HEK293T (cell line): ENCODE results near the gene DDX47.
"Not testable (repeated sequence)": the region's sequence is repeated elsewhere in the genome, so short reads cannot be mapped to it uniquely, and the experiment has no call there.

Source experiments
- BHLHE40 ChIP-seq: fragments of 450-650 bp; IDR thresholded peaks from 2 replicates; pipeline ENCODE4 v1.6.1; 2016; ENCODE audit warnings: mild to moderate bottlenecking, moderate library complexity, borderline replicate concordance
- CTBP1 ChIP-seq: fragments of 450-650 bp; IDR thresholded peaks from 2 replicates; pipeline ENCODE4 v1.6.1; 2016; ENCODE audit warnings: borderline replicate concordance
- ELF4 ChIP-seq: fragments of 450-650 bp; IDR thresholded peaks from 2 replicates; pipeline ENCODE4 v1.6.1; 2017; ENCODE audit warnings: antibody characterized with exemption
- FOXA1 ChIP-seq: fragments of 450-650 bp; IDR thresholded peaks from 2 replicates; pipeline ENCODE4 v1.6.1; 2016; ENCODE audit warnings: mild to moderate bottlenecking
- FOXK2 ChIP-seq: fragments of 450-650 bp; IDR thresholded peaks from 2 replicates; pipeline ENCODE4 v1.6.1; 2016; ENCODE audit warnings: mild to moderate bottlenecking
- LEF1 ChIP-seq: fragments of 450-650 bp; IDR thresholded peaks from 2 replicates; pipeline ENCODE4 v1.6.1; 2017; ENCODE audit warnings: mild to moderate bottlenecking, borderline replicate concordance
- NFRKB ChIP-seq: fragments of 450-650 bp; IDR thresholded peaks from 2 replicates; pipeline ENCODE4 v1.6.1; 2016; ENCODE audit warnings: mild to moderate bottlenecking, moderate library complexity
- SP1 ChIP-seq: fragments of 450-650 bp; IDR thresholded peaks from 2 replicates; pipeline ENCODE4 v1.6.1; 2017
- SUZ12 ChIP-seq: fragments of 450-650 bp; IDR thresholded peaks from 2 replicates; pipeline ENCODE4 v1.6.1; 2016; ENCODE audit warnings: mild to moderate bottlenecking
- TF ChIP-seq, protein P1 (sequence below): fragments of 450-650 bp; IDR thresholded peaks from 2 replicates; pipeline ENCODE4 v1.6.1; 2016

DNA sequence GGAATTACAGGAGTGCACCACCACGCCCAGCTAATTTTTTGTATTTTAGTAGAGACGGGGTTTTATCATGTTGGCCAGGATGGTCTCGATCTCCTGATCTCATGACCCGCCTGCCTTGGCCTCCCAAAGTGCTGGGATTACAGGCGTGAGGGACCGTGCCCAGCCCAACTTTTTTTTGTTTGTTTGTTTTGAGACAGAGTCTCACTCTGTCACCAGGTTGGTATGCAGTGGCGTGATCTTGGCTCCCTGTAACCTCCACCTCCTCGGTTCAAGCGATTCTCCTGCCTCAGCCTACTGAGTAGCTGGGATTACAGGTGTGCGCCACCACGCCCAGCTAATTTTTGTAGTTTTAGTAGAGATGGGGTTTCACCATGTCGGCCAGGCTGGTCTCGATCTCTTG lies 28.3 kb downstream of the DDX47 start:
- not testable (repeated sequence) for TF ChIP-seq CTBP1, NFRKB, ELF4, SP1, FOXK2, LEF1, FOXA1, SUZ12, BHLHE40
- TF ChIP-seq, protein P1, sequence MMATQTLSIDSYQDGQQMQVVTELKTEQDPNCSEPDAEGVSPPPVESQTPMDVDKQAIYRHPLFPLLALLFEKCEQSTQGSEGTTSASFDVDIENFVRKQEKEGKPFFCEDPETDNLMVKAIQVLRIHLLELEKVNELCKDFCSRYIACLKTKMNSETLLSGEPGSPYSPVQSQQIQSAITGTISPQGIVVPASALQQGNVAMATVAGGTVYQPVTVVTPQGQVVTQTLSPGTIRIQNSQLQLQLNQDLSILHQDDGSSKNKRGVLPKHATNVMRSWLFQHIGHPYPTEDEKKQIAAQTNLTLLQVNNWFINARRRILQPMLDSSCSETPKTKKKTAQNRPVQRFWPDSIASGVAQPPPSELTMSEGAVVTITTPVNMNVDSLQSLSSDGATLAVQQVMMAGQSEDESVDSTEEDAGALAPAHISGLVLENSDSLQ, result not testable (repeated sequence)
